Panc1 (cell line): ENCODE results near the gene KBTBD3. TPM values are rescaled to one million over a fixed set of nuclear protein-coding genes. Genes with fewer than 3 reads are reported as not detected.

Experiments
- ATAC-seq: fragments of 200-7000 bp; cut with Tn5 transposase; 2 replicates; pipeline ENCODE4 v1.9.1; 2020; ENCODE audit warnings: mild to moderate bottlenecking, moderate library complexity
- BruUV-seq: library from RNA; stranded (reverse); fragments of 400-500 nt; replicated peaks from 2 replicates; lab custom pipeline; 2021; lab: Mats Ljungman, UMichigan
- CTCF ChIA-PET: fragments of 300-600 bp; sonication (Branson Sonifier 250); formaldehyde crosslinking; loops from one replicate; lab custom pipeline; 2022; ENCODE audit warnings: antibody characterized with exemption; lab: Charles Lee
- POLR2A ChIA-PET: fragments of 300-600 bp; sonication (Branson Sonifier 250); formaldehyde crosslinking; loops from one replicate; lab custom pipeline; 2022; ENCODE audit warnings: antibody characterized with exemption; lab: Charles Lee
- DNase-seq: peaks from one replicate; pipeline ENCODE4 v3.0.0-alpha.2; 2010; ENCODE audit warnings: low read depth, low spot score
- H3K27ac ChIP-seq: 2 replicates; pipeline ENCODE4 v1.5.1; 2011; ENCODE audit warnings: mild to moderate bottlenecking, low read length, inconsistent platforms
- H3K27me3 ChIP-seq: fragments of 200-500 bp; sonication (Bioruptor generic); 2 replicates; pipeline ENCODE4 v1.6.0; 2014; ENCODE audit warnings: low read length, inconsistent platforms; ENCODE audit not compliant: control insufficient read depth, insufficient read depth
- H3K36me3 ChIP-seq: fragments of 200-500 bp; sonication (Bioruptor generic); 2 replicates; pipeline ENCODE4 v1.5.1; 2014; ENCODE audit warnings: inconsistent platforms, mild to moderate bottlenecking, low read length, moderate library complexity; ENCODE audit not compliant: control insufficient read depth, insufficient read depth
- H3K4me1 ChIP-seq: 2 replicates; pipeline ENCODE4 v1.5.1; 2011; ENCODE audit warnings: inconsistent platforms, mild to moderate bottlenecking, low read length, moderate library complexity; ENCODE audit not compliant: control insufficient read depth, insufficient read depth
- H3K4me3 ChIP-seq, 2 experiments: 2 replicates each; pipeline ENCODE4 v1.5.1; 2011 to 2012; ENCODE audit warnings: low read depth in 2 of 2, low read length in 2 of 2, mild to moderate bottlenecking in 2 of 2, inconsistent platforms in 1 of 2, moderate library complexity in 1 of 2
- H3K9me3 ChIP-seq: fragments of 200-500 bp; sonication (Bioruptor generic); 2 replicates; pipeline ENCODE4 v1.5.1; 2014; ENCODE audit warnings: low read depth, mild to moderate bottlenecking, inconsistent platforms, low read length, moderate library complexity; ENCODE audit not compliant: control insufficient read depth, insufficient read depth
- POLR2AphosphoS5 ChIP-seq: IDR thresholded peaks from 2 replicates; pipeline ENCODE4 v1.6.1; 2012; ENCODE audit warnings: mild to moderate bottlenecking, low read depth, low read length, moderate library complexity
- SIN3A ChIP-seq: IDR thresholded peaks from 2 replicates; pipeline ENCODE4 v1.6.1; 2012; ENCODE audit warnings: low read depth, mild to moderate bottlenecking, low read length, moderate library complexity, borderline replicate concordance; ENCODE audit not compliant: insufficient read depth
- TCF7L2 ChIP-seq: IDR thresholded peaks from 2 replicates; pipeline ENCODE4 v1.6.1; 2011; ENCODE audit warnings: mild to moderate bottlenecking, low read depth, low read length, inconsistent platforms
- in situ Hi-C: cut with HindIII; loops from 2 replicates; pipeline ENCODE4 v1.10.0; 2016; ENCODE audit warnings: low sequenced_read_pairs, low pct_unique_long_range_greater_than_20kb
- intact Hi-C: fragments of 100-400 bp; cut with micrococcal nuclease; formaldehyde crosslinking; loops from one replicate; pipeline ENCODE4 v1.10.0; 2022; ENCODE audit not compliant: unreplicated experiment
- total RNA-seq: library from RNA; stranded (reverse); gene quantifications from one replicate; pipeline ENCODE4 v1.2.1, GENCODE V29; 2021; ENCODE audit not compliant: unreplicated experiment
- TF ChIP-seq, protein P1 (sequence below), 2 experiments: IDR thresholded peaks; 2 replicates each; pipeline ENCODE4 v1.6.1; 2011 to 2012; ENCODE audit warnings: low read depth in 2 of 2, control low read depth in 1 of 2, low read length in 1 of 2, mild to moderate bottlenecking in 1 of 2, moderate library complexity in 1 of 2; ENCODE audit not compliant: insufficient read depth in 1 of 2
- TF ChIP-seq, protein P2 (sequence below): fragments of 450-650 bp; IDR thresholded peaks from 2 replicates; pipeline ENCODE4 v1.5.1; 2017; ENCODE audit warnings: mild to moderate bottlenecking

Gene KBTBD3
- total RNA-seq, 1 experiment from 2014 or later, result 5.7 TPM

DNA sequence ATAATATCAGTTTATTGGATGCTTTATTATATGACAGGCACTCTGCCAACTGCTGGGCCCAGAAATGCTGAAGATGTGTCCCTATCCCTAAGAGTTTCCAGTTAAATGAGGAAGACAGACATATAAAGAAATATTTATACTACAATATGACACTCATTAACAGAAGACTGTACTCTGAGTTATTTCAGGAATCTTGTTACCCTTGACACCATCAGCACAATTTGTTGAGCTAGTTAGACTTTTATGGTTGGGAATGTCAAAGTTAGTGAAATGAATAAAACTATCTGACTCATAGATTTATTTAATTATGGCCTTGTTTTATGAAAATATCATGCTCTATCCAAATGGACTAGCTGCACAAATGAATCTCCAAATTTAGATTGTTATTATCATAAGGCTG lies 29.5 kb downstream of the KBTBD3 start:
- no peaks in the 10 kb centered on the region for H3K36me3 ChIP-seq
- TF ChIP-seq, protein P1, sequence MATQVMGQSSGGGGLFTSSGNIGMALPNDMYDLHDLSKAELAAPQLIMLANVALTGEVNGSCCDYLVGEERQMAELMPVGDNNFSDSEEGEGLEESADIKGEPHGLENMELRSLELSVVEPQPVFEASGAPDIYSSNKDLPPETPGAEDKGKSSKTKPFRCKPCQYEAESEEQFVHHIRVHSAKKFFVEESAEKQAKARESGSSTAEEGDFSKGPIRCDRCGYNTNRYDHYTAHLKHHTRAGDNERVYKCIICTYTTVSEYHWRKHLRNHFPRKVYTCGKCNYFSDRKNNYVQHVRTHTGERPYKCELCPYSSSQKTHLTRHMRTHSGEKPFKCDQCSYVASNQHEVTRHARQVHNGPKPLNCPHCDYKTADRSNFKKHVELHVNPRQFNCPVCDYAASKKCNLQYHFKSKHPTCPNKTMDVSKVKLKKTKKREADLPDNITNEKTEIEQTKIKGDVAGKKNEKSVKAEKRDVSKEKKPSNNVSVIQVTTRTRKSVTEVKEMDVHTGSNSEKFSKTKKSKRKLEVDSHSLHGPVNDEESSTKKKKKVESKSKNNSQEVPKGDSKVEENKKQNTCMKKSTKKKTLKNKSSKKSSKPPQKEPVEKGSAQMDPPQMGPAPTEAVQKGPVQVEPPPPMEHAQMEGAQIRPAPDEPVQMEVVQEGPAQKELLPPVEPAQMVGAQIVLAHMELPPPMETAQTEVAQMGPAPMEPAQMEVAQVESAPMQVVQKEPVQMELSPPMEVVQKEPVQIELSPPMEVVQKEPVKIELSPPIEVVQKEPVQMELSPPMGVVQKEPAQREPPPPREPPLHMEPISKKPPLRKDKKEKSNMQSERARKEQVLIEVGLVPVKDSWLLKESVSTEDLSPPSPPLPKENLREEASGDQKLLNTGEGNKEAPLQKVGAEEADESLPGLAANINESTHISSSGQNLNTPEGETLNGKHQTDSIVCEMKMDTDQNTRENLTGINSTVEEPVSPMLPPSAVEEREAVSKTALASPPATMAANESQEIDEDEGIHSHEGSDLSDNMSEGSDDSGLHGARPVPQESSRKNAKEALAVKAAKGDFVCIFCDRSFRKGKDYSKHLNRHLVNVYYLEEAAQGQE (IDR thresholded peaks at IDR 0.05; ENCODE audit: insufficient read depth in 1 of 2, low read depth in 2 of 2, low read length in 1 of 2), result no peak
- TF ChIP-seq TCF7L2 (no peak), POLR2AphosphoS5 (no peak), SIN3A (no peak)
- TF ChIP-seq, protein P2, sequence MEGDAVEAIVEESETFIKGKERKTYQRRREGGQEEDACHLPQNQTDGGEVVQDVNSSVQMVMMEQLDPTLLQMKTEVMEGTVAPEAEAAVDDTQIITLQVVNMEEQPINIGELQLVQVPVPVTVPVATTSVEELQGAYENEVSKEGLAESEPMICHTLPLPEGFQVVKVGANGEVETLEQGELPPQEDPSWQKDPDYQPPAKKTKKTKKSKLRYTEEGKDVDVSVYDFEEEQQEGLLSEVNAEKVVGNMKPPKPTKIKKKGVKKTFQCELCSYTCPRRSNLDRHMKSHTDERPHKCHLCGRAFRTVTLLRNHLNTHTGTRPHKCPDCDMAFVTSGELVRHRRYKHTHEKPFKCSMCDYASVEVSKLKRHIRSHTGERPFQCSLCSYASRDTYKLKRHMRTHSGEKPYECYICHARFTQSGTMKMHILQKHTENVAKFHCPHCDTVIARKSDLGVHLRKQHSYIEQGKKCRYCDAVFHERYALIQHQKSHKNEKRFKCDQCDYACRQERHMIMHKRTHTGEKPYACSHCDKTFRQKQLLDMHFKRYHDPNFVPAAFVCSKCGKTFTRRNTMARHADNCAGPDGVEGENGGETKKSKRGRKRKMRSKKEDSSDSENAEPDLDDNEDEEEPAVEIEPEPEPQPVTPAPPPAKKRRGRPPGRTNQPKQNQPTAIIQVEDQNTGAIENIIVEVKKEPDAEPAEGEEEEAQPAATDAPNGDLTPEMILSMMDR, result no peak
- DNase-seq (no peak), ATAC-seq (no peak)
- no peaks in the 10 kb centered on the region for H3K4me1 ChIP-seq
- in situ Hi-C loops (no loop called here), intact Hi-C loops (no loop called here)
- H3K9me3 ChIP-seq, result no peaks in the 10 kb centered on the region
- no TSS peak for BruUV-seq
- ChIA-PET POLR2A (no interaction called here), CTCF (no interaction called here)
- no peaks in the 10 kb centered on the region; the same call in 1 of the 2 replicates for H3K27me3 ChIP-seq
- H3K27ac ChIP-seq, result no peak overlapping the region
- no peak overlapping the region for H3K4me3 ChIP-seq

DNA sequence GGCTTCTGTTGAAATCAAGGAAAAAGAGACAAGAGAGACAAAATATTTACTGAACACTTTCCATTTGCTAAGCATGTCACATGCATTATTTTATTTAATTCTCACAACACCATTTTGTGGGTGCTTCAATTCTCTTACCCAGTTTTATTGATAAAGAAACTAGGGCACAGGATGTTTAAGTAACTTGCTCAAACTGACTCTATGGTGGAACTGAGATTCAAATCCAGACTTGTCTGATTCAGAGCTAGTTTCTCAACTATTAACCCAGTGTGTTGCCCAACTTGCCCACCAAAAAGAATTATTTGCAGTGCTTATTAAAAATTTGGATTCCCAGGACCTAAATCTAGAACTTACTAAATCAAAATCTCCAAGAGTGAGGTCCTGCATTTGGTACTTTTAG lies 33.6 kb downstream of the KBTBD3 start:
- intact Hi-C loops (no loop called here), in situ Hi-C loops (no loop called here)
- CTCF ChIA-PET, result no interaction called here
- Histone ChIP-seq H3K4me1 (no peaks in the 10 kb centered on the region), H3K4me3 (no peak overlapping the region), H3K36me3 (no peaks in the 10 kb centered on the region), H3K9me3 (no peaks in the 10 kb centered on the region), H3K27ac (no peak overlapping the region), H3K27me3 (no peaks in the 10 kb centered on the region)
- TF ChIP-seq, protein P1 (IDR thresholded peaks at IDR 0.05; ENCODE audit: insufficient read depth in 1 of 2, low read depth in 2 of 2, low read length in 1 of 2), result no peak
- TF ChIP-seq SIN3A, result no peak
- no peak for TF ChIP-seq TCF7L2
- TF ChIP-seq POLR2AphosphoS5, result no peak
- TF ChIP-seq, protein P2, result no peak
- POLR2A ChIA-PET, result no interaction called here
- DNase-seq (no peak), ATAC-seq (no peak)
- BruUV-seq, result no TSS peak
